EL (cell line): ENCODE results near the gene ARL8B.
A peak's percentile ranks its signal among the peaks of the same experiment; 100 is the strongest.
"Not testable (repeated sequence)": the region's sequence is repeated elsewhere in the genome, so short reads cannot be mapped to it uniquely, and the experiment has no call there.

Source experiments
- DNase-seq: peaks from one replicate; pipeline ENCODE4 v3.0.0-alpha.2; 2016

ARL8B gene

GRCh38 chr3:5112043-5112442, 10.0 kb upstream of the ARL8B start:
- no peak for DNase-seq

DNA sequence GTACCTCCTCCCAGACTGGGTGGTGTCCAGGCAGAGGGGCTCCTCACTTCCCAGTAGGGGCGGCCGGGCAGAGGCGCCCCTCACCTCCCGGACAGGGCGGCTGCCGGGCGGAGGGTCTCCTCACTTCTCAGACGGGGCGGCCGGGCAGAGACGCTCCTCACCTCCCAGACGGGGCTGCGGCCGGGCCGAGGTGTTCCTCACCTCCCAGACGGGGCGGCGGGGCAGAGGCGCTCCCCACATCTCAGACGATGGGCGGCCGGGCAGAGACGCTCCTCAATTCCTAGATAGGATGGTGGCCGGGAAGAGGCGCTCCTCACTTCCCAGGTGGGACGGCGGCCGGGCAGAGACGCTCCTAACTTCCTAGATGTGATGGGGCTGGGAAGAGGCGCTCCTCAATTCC, 8.4 kb upstream of the ARL8B start:
- DNase-seq, result not testable (repeated sequence)

- peak; percentile 23 for DNase-seq
Observed at GRCh38 chr3:5115506-5116162, 6.5 kb upstream of the ARL8B start.

DNA sequence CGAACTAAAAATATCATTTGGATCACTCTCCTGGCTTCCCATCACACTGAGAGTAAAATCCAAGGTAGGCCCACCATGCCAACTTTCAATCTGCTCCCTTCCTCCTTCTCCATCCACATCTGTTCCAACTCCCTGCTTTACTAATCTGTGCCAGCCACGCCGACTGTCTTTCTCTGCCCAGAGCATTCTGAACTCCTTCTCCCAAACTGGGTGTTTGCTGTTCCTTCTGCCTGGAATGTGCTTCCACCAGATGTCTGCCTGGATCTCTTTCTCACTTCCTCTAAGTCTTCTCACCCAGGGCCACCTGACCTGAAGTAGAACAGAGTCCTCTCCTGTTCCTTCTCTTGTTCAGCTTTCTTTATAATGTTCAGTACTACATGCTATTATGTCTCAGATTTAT, 5.6 kb upstream of the ARL8B start:
- DNase-seq, result no peak

DNA sequence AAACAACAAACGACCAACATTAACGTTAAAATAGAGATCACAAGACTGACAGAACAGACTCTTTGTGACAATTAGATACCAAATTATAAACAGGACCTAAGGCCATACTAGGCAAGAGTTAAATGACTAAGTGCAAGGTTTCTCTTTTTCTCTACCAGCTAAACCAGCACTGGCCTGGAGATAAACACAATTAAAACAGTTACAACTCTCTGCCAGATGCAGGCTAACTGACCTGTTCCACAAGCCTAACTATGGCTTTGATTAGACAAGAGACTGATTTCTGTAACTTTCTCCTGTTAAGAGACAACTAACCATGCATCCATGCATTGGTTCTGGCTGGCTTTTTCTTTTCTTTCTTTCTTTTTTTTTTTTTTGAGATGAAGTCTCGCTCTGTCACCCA, 1.6 kb upstream of the ARL8B start:
- DNase-seq, result no peak

- DNase-seq, result peak; percentile 48
Observed at GRCh38 chr3:5122741-5123706, 932 bp downstream of the ARL8B start.

DNA sequence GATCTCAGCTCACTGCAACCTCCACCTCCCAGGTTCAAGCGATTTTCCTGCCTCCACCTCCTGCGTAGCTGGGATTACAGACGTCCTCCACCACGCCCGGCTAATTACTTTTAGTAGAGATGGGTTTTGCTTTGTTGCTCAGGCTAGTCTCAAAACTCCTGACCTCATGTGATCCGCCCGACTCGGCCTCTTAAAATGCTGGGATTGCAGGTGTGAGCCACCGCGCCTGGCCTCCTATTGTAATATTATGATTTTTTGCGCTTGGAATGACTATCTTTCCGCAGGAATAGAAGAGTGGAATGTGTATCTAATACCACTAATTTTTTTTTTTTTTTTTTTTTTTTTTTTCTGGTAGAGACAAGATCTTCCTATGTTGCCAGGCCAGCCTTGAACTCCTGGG, 1.8 kb downstream of the ARL8B start:
- DNase-seq, result no peak

DNA sequence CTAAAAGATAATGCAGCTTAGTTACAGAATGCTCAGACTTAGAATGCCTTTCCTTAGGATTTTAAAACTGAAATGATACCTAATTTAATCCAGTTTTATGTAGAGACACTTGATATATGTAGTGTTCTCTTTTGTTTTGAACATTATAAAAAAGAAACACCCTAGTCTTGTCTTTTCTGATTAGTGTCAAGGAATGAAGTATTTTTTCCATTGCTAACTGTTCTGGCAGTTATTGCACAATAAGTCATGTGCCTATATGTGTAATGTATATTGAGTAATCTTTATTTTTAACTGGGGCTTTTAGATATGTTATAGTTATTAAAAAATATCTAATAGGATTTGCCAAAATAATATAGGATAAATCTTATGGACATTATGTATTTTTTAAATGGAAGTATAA, 4.5 kb downstream of the ARL8B start:
- DNase-seq, result peak; percentile 7

DNA sequence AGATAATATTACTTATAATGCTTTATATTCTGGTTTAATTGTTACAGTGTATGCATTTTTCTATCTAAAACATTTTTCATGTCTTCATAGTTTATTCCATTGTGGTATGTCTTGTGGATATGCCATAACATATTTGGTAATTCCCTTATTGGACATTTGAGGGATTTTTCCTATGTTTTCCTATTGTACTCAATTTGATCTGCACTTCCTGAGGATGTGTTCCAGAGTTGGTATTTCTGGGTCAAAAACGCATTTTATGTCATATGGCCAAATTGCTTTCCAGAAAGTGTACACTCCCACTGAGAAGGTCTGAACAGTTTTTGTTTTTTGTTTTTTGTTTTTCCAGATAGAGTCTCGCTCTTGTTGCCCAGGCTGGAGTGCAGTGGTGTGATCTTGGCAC, 6.8 kb downstream of the ARL8B start:
- no peak for DNase-seq

GRCh38 chr3:5133239-5134018, 11.3 kb downstream of the ARL8B start:
- DNase-seq, result no peak

GRCh38 chr3:5134019-5134391, 11.9 kb downstream of the ARL8B start:
- DNase-seq, result no peak

GRCh38 chr3:5134499-5134898, 12.4 kb downstream of the ARL8B start:
- no peak for DNase-seq

- peak; percentile 33 for DNase-seq
Observed at GRCh38 chr3:5136211-5136918, 14.3 kb downstream of the ARL8B start.

- DNase-seq, result peak; percentile 31
Observed at GRCh38 chr3:5136919-5137429, 14.9 kb downstream of the ARL8B start.

GRCh38 chr3:5138214-5138981, 16.3 kb downstream of the ARL8B start:
- DNase-seq, result peak; percentile 66

- DNase-seq, result no peak
Observed at GRCh38 chr3:5140230-5140621, 18.1 kb downstream of the ARL8B start.

GRCh38 chr3:5140839-5141238, 18.7 kb downstream of the ARL8B start:
- no peak for DNase-seq

- no peak for DNase-seq
Observed at GRCh38 chr3:5141760-5142159, 19.7 kb downstream of the ARL8B start.

DNA sequence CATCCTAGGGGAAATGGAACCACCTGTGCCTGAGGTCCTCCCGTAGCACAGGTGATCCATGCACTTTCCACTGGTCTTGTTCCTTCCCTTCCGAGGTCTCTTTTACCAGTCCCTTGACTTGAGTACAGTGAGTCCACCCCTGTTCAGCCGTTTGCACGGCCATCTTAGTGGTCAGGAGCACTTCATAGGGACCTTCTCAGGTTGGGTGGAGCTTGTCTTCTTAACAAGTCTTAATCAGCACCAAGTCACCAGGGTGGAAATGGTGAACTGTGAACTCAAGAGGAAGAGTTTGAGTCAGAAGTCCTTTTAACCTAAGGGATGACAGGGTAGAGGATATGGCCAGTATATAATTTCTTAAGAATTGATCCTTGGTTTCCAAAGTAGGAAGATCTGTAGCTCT, 21.4 kb downstream of the ARL8B start:
- DNase-seq, result no peak

DNA sequence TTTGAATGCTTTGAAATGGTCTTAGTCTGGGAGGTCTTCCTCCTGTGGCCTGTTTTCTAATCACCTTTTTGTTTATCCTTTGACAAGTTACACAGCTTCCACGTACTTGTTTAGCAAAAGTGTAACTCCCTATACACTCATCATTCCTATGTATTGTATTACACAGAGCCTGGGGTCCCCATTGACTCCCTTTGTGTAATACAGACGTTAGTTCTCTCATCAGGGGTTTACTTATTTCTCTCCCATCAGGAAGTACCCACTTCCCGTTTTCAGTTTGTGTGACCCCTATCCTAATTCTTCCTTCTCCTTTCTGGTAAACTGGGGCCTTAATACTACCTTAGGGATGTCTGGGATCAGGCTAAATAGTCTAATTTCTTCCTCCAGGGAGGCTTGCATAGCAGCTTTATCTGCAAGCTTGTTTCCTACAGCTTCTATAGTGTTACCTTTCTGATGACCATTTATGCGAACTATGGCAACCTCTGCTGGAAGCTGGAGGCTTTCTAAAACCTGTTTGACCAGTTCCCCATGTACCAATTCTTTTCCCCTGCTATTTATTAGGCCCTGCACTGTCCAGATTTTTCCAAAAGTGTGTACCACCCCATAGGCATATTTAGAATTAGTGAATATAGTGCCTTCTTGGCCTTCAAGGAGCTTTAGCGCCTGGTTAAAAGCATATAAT, 22.4 kb downstream of the ARL8B start:
- DNase-seq, result no peak

DNA sequence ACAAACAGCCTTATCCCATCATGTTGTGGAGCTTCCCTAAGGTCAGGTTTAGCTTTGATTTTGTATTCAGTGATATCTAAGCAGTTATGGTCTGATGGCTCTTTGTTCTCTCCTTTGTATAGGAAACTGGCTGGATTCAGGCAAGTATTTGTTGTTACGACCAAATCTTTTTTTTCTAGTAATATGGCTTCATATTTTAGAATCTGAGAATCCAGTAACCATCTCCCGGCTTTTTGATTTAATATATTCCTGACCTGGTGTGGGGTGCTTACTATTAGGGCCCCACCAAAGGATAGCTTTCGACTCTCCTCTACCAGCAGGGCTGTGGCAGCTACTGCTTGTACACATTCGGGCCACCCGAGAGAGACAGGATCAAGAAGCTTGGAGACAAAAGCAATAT, 23.0 kb downstream of the ARL8B start:
- no peak for DNase-seq
